MM.1S (cell line): ENCODE measurements around the gene PCDH9.

Source experiments
- DNase-seq: peaks from one replicate; pipeline ENCODE4 v3.0.0-alpha.2; 2015
- H2AFZ ChIP-seq: fragments of 300-600 bp; sonication (generic); 2 replicates; pipeline ENCODE4 v1.6.0; 2016; ENCODE audit warnings: antibody characterized with exemption, low read length
- H3F3A ChIP-seq: fragments of 300-600 bp; sonication (generic); 2 replicates; pipeline ENCODE4 v1.6.1; 2016; ENCODE audit warnings: mild to moderate bottlenecking, antibody characterized with exemption, low read length, moderate library complexity, mixed read lengths; ENCODE audit not compliant: insufficient read depth
- H3K27ac ChIP-seq: fragments of 300-600 bp; sonication (generic); 2 replicates; pipeline ENCODE4 v1.5.1; 2016; ENCODE audit warnings: mild to moderate bottlenecking, low read length
- H3K27me3 ChIP-seq: fragments of 300-600 bp; sonication (generic); replicated peaks from 2 replicates; pipeline ENCODE4 v1.6.0; 2016; ENCODE audit warnings: low read length; ENCODE audit not compliant: insufficient read depth
- H3K36me3 ChIP-seq: fragments of 300-600 bp; sonication (generic); replicated peaks from 2 replicates; pipeline ENCODE4 v1.6.1; 2016; ENCODE audit warnings: mild to moderate bottlenecking, low read length, mixed read lengths; ENCODE audit not compliant: insufficient read depth
- H3K4me1 ChIP-seq: fragments of 300-600 bp; sonication (generic); 2 replicates; pipeline ENCODE4 v1.6.1; 2016; ENCODE audit warnings: low read length, mixed read lengths
- H3K4me2 ChIP-seq: fragments of 300-600 bp; sonication (generic); 2 replicates; pipeline ENCODE4 v1.6.0; 2016; ENCODE audit warnings: low read depth, low read length
- H3K4me3 ChIP-seq: fragments of 300-600 bp; sonication (generic); 2 replicates; pipeline ENCODE4 v1.5.1; 2016; ENCODE audit warnings: low read length, mixed read lengths
- H3K79me2 ChIP-seq: fragments of 300-600 bp; sonication (generic); 2 replicates; pipeline ENCODE4 v1.6.1; 2016; ENCODE audit warnings: mixed run types, low read length, mixed read lengths
- H3K9ac ChIP-seq: fragments of 300-600 bp; sonication (generic); 2 replicates; pipeline ENCODE4 v1.6.1; 2016; ENCODE audit warnings: low read length, mixed read lengths
- H3K9me2 ChIP-seq: fragments of 300-600 bp; sonication (generic); replicated peaks from 2 replicates; pipeline ENCODE4 v1.6.1; 2016; ENCODE audit warnings: mild to moderate bottlenecking, low read length, mixed read lengths; ENCODE audit not compliant: insufficient read depth
- H3K9me3 ChIP-seq: fragments of 300-600 bp; sonication (generic); replicated peaks from 2 replicates; pipeline ENCODE4 v1.6.1; 2016; ENCODE audit warnings: mild to moderate bottlenecking, low read length, mixed read lengths; ENCODE audit not compliant: insufficient read depth
- H4K20me1 ChIP-seq: fragments of 300-600 bp; sonication (generic); 2 replicates; pipeline ENCODE4 v1.6.1; 2016; ENCODE audit warnings: mild to moderate bottlenecking, low read length, moderate library complexity, mixed read lengths; ENCODE audit not compliant: insufficient read depth
- CTCF ChIP-seq: fragments of 300-600 bp; sonication (generic); IDR thresholded peaks from 2 replicates; pipeline ENCODE4 v1.5.1; 2016; ENCODE audit warnings: antibody characterized with exemption, low read length, mixed read lengths
- EZH2 ChIP-seq: fragments of 300-600 bp; sonication (generic); optimal IDR thresholded peaks from 2 replicates; pipeline ENCODE3; 2017; ENCODE audit warnings: low read depth, mild to moderate bottlenecking, antibody characterized with exemption, low read length, mixed read lengths
- EZH2phosphoT487 ChIP-seq: fragments of 300-600 bp; sonication (generic); IDR thresholded peaks from 2 replicates; pipeline ENCODE4 v1.6.1; 2018; ENCODE audit warnings: antibody characterized with exemption, low read length

The PCDH9 gene

GRCh38 chr13:67175836-67176459, 54.2 kb downstream of the PCDH9 start:
- H3K9me2 ChIP-seq = no peaks in the 10 kb centered on the region
- no peak overlapping the region for H3K4me2 ChIP-seq
- no peaks in the 10 kb centered on the region for H3K79me2 ChIP-seq
- TF ChIP-seq EZH2 (no peak), EZH2phosphoT487 (no peak)
- DNase-seq = no peak
- H3K9me3 ChIP-seq = no peaks in the 10 kb centered on the region
- H3K27ac ChIP-seq = no peak overlapping the region
- no peak overlapping the region for H2AFZ ChIP-seq
- no peaks in the 10 kb centered on the region for H3K27me3 ChIP-seq
- H3K9ac ChIP-seq = no peak overlapping the region
- no peaks in the 10 kb centered on the region for H4K20me1 ChIP-seq
- H3K4me1 ChIP-seq = no peaks in the 10 kb centered on the region
- H3F3A ChIP-seq = no peaks in the 10 kb centered on the region
- H3K36me3 ChIP-seq = no peaks in the 10 kb centered on the region
- no peak overlapping the region for H3K4me3 ChIP-seq

GRCh38 chr13:67168384-67168783, 61.8 kb downstream of the PCDH9 start:
- no peak overlapping the region for H2AFZ ChIP-seq
- no peaks in the 10 kb centered on the region for H3K4me1 ChIP-seq
- H3K9me3 ChIP-seq = no peaks in the 10 kb centered on the region
- H3K79me2 ChIP-seq = no peaks in the 10 kb centered on the region
- no peak for DNase-seq
- no peak overlapping the region for H3K4me2 ChIP-seq
- H4K20me1 ChIP-seq = no peaks in the 10 kb centered on the region
- no peaks in the 10 kb centered on the region for H3K27me3 ChIP-seq
- no peaks in the 10 kb centered on the region for H3K36me3 ChIP-seq
- H3K9me2 ChIP-seq = no peaks in the 10 kb centered on the region
- H3K4me3 ChIP-seq = no peak overlapping the region
- no peak overlapping the region for H3K9ac ChIP-seq
- H3K27ac ChIP-seq = no peak overlapping the region
- TF ChIP-seq EZH2phosphoT487 (no peak), EZH2 (no peak), CTCF (no peak)
- H3F3A ChIP-seq = no peaks in the 10 kb centered on the region

GRCh38 chr13:67167420-67167819, 62.7 kb downstream of the PCDH9 start:
- no peak for DNase-seq
- TF ChIP-seq EZH2phosphoT487 = no peak
- Histone ChIP-seq H3K4me2 (no peak overlapping the region), H4K20me1 (no peaks in the 10 kb centered on the region), H3K79me2 (no peaks in the 10 kb centered on the region), H3K4me1 (no peaks in the 10 kb centered on the region), H3K9me2 (no peaks in the 10 kb centered on the region), H3K36me3 (no peaks in the 10 kb centered on the region), H3K9me3 (no peaks in the 10 kb centered on the region), H3K27me3 (no peaks in the 10 kb centered on the region), H3K27ac (no peak overlapping the region), H3K4me3 (no peak overlapping the region), H3F3A (no peaks in the 10 kb centered on the region), H2AFZ (no peak overlapping the region), H3K9ac (no peak overlapping the region)

- Histone ChIP-seq H3K9ac (no peak overlapping the region), H3K9me3 (no peaks in the 10 kb centered on the region), H3K4me1 (no peaks in the 10 kb centered on the region), H3F3A (no peaks in the 10 kb centered on the region), H3K9me2 (no peaks in the 10 kb centered on the region), H3K36me3 (no peaks in the 10 kb centered on the region), H3K4me2 (no peak overlapping the region), H3K27me3 (no peaks in the 10 kb centered on the region), H3K79me2 (no peaks in the 10 kb centered on the region), H2AFZ (no peak overlapping the region), H3K27ac (no peak overlapping the region), H3K4me3 (no peak overlapping the region), H4K20me1 (no peaks in the 10 kb centered on the region)
- no peak for DNase-seq
- TF ChIP-seq EZH2 (no peak), CTCF (no peak)
Measured at GRCh38 chr13:67161176-67161575, 69.0 kb downstream of the PCDH9 start.
